Hippocampal formation (tissue), 2 donors: ENCODE measurements around the gene ZBTB37.
"Not testable (repeated sequence)": the region's sequence is repeated elsewhere in the genome, so short reads cannot be mapped to it uniquely, and the experiment has no call there.

ENCODE experiments used
- DNase-seq, 2 donors: peaks; one replicate each; lab custom pipeline; 2025; lab: John Stamatoyannopoulos, UW

Gene ZBTB37

DNA sequence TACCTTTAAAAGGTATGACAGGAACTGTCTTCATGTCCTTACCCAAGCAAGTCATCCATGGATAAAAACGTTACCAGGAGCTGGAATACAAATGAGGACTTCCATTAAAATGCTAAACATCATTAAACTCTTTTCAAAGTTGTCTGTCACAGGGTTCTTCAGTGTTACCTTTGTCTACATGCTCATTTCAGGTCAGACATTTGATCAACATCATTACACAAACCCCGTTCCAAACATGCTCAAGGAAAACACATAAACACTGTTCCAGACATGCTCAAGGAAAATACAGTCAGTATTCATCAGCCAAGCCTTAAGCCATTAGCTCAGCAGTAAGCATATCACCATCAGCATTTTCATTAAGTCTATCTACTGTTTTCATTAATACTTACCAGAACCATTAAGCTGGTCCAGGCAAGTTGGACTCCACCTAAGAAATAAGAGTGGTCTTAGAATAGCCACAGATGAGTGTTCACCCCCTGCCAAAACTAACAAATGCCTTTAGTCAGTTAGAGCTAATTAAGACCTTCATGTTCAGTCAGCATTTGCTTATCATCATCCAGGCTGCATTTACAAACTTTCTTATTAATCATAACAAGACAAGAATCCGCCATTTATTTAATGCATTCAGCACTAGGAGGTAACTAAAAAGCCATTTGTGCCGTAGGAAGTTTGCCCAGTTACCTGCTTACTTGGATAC lies 2.6 kb upstream of the ZBTB37 start:
- no peak for DNase-seq

- DNase-seq = no peak
Measured at GRCh38 chr1:173866413-173867115, 1.6 kb upstream of the ZBTB37 start.

GRCh38 chr1:173867141-173867752 lies 933 bp upstream of the ZBTB37 start:
- DNase-seq = no peak

- DNase-seq = peak; percentile 97 to 99
Measured at GRCh38 chr1:173867753-173868265, 371 bp upstream of the ZBTB37 start, which contains the start of gene GAS5. Gene GAS5, minus strand, starts transcription at chr1:173867989.

DNA sequence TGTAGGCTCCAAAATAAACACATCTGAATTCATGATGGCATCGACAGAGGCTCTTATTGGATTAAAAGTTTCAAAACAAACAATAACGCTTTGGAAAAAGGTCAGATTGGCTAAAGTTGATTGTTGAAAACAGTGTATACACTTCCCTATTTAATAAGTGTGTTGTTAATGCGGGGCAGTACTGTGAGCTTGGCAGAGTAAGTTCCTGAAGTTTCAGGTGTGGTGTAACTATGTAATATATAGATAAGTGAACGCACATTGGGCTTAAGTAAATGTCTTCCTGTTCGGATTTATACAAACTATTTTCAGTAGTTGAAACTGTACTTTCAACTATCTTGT lies 810 bp downstream of the ZBTB37 start:
- no peak for DNase-seq

- peak in 1 of 2 donors; percentile 6 for DNase-seq
Measured at GRCh38 chr1:173870252-173871075, 2.3 kb downstream of the ZBTB37 start.

- DNase-seq = no peak
Measured at GRCh38 chr1:173871091-173871490, 2.9 kb downstream of the ZBTB37 start.

GRCh38 chr1:173871500-173871899 lies 3.3 kb downstream of the ZBTB37 start:
- DNase-seq = no peak

- no peak for DNase-seq
Measured at GRCh38 chr1:173876732-173877131, 8.6 kb downstream of the ZBTB37 start.

DNA sequence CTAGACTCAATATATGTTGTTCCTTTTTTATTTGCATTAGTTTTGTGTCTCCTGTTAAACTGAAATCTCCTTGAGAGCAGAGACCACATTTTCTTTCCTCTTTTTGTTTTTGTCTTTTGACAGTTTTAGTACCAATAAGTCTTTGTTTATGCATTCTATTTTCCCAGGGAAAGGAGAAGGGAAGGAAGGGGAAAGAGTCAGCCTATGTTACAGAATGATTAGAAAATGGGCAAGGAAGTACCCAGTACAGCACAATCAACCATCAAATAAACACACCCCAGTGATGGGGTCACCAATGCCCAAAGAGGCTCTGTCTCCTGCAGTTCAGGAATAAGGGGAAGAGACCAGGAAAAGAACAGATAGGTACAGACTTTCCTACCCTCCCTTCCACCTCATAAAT lies 10.1 kb downstream of the ZBTB37 start:
- DNase-seq = no peak

DNA sequence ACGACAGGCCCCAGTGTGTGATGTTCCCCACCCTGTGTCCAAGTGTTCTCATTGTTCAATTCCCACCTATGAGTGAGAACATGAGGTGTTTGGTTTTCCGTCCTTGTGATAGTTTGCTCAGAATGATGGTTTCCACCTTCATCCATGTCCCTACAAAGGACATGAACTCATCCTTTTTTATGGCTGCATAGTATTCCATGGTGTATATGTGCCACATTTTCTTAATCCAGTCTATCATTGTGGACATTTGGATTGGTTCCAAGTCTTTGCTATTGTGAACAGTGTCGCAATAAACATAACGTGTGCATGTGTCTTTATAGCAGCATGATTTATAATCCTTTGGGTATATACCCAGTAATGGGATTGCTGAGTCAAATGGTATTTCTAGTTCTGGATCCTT lies 12.9 kb downstream of the ZBTB37 start:
- DNase-seq = not testable (repeated sequence)

DNA sequence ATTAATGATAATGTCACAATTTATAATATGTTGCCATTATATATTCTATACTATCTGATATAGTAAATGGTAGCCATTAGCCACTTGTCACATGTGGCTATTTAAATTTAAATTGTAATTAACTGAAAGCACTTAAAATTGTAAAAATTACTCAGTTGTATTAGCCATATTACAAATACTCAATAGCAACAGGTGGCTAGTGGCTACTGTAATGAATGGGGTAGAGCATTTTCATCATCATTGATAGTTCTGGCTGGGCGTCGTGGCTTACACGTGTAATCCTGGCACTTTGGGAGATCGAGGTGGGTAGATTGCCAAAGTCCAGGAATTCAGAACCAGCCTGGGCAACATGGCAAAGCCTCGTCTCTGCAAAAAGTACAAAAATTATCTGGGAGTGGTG lies 16.5 kb downstream of the ZBTB37 start:
- no peak for DNase-seq

DNA sequence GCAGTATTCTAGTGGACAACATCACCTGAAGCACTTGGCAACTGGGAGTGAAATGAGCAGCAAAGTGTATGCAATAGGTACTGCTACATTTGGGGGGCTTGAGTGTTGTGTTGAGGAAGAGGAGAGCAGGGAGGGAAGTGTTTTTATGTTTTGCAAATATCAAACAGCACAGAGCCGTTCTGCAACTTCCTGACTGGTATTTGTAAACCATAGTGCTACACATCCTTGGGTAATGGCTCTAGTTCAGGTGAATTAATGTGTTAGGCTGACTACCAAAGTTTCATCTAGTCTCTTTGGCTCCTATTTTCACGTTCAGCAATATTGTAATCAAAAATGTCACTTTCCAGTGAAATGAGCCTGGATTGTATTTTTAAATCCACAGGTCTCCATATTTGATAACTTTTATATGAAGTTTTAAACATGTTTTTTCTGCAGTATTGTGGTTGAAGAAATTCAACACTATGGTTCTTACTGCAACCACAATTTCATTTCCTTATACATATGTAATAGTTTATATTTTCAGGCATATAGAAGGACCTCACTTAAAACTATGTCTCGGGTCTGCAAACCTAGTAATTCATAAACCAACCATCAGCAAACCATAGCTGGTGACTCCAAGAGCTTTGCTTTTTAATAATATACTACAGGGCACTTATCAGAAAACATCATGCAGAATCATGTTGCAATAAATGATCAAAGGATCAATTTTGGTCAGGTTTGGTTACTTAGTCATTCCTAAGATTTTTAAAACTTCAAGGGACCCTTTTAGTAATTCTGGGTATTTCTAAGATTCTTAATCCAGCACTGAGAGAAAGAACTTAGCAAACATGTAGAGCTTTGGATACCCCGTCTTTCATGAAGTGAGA lies 18.8 kb downstream of the ZBTB37 start:
- DNase-seq = no peak

DNA sequence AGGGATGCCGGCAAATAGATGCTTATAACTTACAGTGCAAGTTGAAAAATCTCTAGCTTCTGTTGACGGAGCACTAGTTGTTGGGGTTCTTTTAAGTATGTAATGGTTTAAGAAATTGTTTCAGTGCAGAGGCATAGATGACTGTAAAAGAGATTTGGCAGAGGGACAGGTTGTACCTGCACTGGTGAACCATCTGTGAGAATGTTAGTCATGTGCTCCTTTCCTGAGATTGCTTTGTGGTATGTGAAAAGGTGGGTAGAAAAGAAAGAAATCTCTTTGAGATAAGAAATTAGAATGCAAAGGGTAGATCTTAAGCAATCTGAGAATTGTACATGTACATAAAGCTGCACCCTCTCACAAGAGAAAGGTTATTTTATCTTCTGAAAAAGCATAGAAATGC lies 19.4 kb downstream of the ZBTB37 start:
- DNase-seq = no peak

DNA sequence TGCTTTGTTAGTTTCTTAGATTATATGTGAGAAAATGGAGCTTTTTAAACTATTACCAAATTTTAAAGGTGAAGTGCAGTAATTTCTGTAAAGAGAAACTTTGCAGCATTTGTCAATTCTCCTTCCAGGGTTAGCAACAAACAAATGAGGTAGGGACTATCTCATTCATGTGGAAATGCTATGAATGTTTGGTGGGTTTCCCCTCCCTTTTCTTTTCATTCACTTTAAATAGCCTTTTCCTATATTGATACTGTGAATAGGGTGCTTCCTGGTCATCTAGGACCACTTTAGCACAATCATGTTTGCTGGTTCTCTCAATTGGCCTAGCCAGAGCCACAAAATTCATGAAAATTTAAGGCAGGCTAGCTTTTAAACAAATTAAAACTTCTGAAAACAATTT lies 20.6 kb downstream of the ZBTB37 start:
- no peak for DNase-seq

- DNase-seq = no peak
Measured at GRCh38 chr1:173889885-173890284, 21.7 kb downstream of the ZBTB37 start.

GRCh38 chr1:173893611-173894010 lies 25.4 kb downstream of the ZBTB37 start:
- no peak for DNase-seq

- DNase-seq = no peak
Measured at GRCh38 chr1:173894189-173894588, 26.0 kb downstream of the ZBTB37 start.

DNA sequence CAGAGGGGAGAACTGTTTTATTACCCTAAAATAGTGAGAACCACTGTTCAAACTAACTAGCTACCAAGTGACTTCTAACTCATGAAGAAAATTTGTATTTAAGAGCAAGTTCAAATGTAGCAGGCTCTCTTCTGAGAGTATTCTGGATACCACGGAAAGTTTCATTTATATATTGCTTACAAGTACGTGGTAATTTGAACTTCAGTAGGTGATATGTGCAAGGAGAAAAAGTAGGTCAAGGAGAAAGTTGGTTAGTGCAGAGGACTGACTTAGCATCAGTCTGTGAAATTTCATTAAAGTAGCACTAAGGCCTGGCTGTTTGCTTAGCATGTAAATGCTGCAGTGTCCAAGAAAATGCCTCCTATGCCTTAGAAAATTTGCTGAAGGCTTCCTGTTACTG lies 32.2 kb downstream of the ZBTB37 start:
- no peak for DNase-seq

DNA sequence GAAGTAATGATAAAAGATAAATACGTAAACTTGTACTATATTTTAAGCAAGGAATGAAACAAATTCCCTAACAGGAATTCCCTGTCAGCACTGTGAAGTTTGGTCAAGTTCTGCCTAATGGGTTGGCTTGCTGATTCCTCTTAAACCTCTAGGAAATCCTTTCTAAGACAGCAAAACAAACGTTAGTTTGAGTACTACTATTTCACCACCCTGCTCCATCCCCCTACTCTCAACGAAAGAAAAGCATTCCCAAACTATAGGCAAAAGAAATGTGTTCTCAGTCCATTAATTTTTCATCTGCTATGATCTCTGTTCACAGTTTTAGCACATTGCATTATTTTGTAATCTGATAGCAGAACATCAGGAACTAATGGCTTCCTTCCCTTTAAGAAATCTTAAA lies 32.8 kb downstream of the ZBTB37 start:
- DNase-seq = no peak

DNA sequence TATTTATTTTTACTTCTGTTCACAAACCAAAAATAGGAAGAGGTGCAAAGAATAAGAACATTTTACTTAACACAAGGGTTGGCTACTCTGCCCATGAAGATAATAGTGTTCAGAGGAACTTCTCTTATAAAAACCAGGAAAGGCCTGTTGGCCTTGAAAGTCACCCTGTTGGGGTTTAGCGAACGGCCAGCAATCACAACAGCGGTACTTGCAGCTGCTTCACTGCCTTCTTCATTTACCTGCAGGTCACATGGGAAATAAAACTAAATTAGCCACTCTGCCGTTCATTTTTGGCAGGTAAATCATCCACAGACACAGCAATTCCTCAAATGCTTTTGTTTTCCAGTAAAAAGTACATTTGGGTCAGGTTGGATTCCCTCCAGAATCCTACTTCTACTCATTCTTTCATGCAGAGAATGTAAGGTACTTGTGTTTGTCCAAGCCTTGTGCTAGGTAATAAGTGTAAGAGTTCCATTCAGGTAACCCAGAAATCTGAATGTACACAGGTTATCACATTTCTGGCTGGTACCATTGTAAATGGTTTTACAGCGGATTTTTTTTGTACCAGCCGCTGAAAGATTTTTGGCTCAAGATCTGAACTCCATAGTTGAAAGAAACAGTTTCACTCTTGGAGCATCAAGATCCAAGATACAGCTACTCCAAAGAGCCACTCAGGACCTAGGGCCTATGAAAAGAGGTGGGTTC lies 35.8 kb downstream of the ZBTB37 start:
- no peak for DNase-seq
